SK-N-SH treated with all-trans-retinoic acid at 6 μM for 48 hours (cell line): Measurements from ENCODE around the gene ARHGAP35.

ENCODE experiments used
- ATAC-seq: fragments of 200-7000 bp; cut with Tn5 transposase; 3 replicates; pipeline ENCODE4 v1.9.1; 2020; ENCODE audit warnings: mild to moderate bottlenecking, moderate library complexity
- ARNTL ChIP-seq: fragments of 450-650 bp; formaldehyde crosslinking; IDR thresholded peaks from 2 replicates; pipeline ENCODE4 v1.5.0; 2020; ENCODE audit warnings: low read depth, mild to moderate bottlenecking, moderate library complexity, borderline replicate concordance
- BACH2 ChIP-seq: fragments of 250-450 bp; sonication (Bioruptor Pico); IDR thresholded peaks from 2 replicates; pipeline ENCODE4 v1.9.0; 2021; ENCODE audit warnings: mild to moderate bottlenecking, borderline replicate concordance
- CSDC2 ChIP-seq: fragments of 250-450 bp; sonication (Bioruptor Pico); IDR thresholded peaks from 2 replicates; pipeline ENCODE4 v1.5.0; 2020; ENCODE audit warnings: mild to moderate bottlenecking, moderate library complexity
- ISL1 ChIP-seq: fragments of 250-450 bp; sonication (Bioruptor Pico); IDR thresholded peaks from 2 replicates; pipeline ENCODE4 v2.1.2; 2022; ENCODE audit warnings: mild to moderate bottlenecking, moderate library complexity
- OSR1 ChIP-seq: fragments of 250-450 bp; sonication (Bioruptor Pico); IDR thresholded peaks from 2 replicates; pipeline ENCODE4 v1.8.0; 2022; ENCODE audit warnings: moderate library complexity, mild to moderate bottlenecking, inconsistent platforms
- PPARA ChIP-seq: fragments of 250-450 bp; sonication (Bioruptor Pico); IDR thresholded peaks from 2 replicates; pipeline ENCODE4 v1.5.0; 2020; ENCODE audit warnings: mild to moderate bottlenecking, borderline replicate concordance
- RARB ChIP-seq: fragments of 250-450 bp; sonication (Bioruptor Pico); IDR thresholded peaks from 2 replicates; pipeline ENCODE4 v1.8.0; 2021; ENCODE audit warnings: mild to moderate bottlenecking, moderate library complexity
- SNAI2 ChIP-seq: fragments of 250-450 bp; sonication (Bioruptor Pico); IDR thresholded peaks from 2 replicates; pipeline ENCODE4 v1.5.0; 2020; ENCODE audit warnings: mild to moderate bottlenecking, moderate library complexity
- TCF4 ChIP-seq: fragments of 250-450 bp; sonication (Bioruptor Pico); IDR thresholded peaks from 2 replicates; pipeline ENCODE4 v1.8.0; 2021; ENCODE audit warnings: mild to moderate bottlenecking, moderate library complexity, borderline replicate concordance
- TOX ChIP-seq: fragments of 250-450 bp; sonication (Bioruptor Pico); IDR thresholded peaks from 2 replicates; pipeline ENCODE4 v1.8.0; 2021; ENCODE audit warnings: mild to moderate bottlenecking, moderate library complexity, borderline replicate concordance
- ZFP3 ChIP-seq: fragments of 250-450 bp; sonication (Bioruptor Pico); IDR thresholded peaks from 2 replicates; pipeline ENCODE4 v1.5.0; 2020; ENCODE audit warnings: mild to moderate bottlenecking, moderate library complexity
- ZFP30 ChIP-seq: fragments of 450-650 bp; formaldehyde crosslinking; IDR thresholded peaks from 2 replicates; pipeline ENCODE4 v1.5.0; 2022; ENCODE audit warnings: mild to moderate bottlenecking, moderate library complexity
- ZNF70 ChIP-seq: fragments of 450-650 bp; formaldehyde crosslinking; IDR thresholded peaks from 2 replicates; pipeline ENCODE4 v1.5.0; 2020; ENCODE audit warnings: mild to moderate bottlenecking, moderate library complexity
- ZNF8 ChIP-seq: fragments of 450-650 bp; formaldehyde crosslinking; IDR thresholded peaks from 2 replicates; pipeline ENCODE4 v1.5.0; 2020; ENCODE audit warnings: mild to moderate bottlenecking, moderate library complexity
- TF ChIP-seq, protein P1 (sequence below): fragments of 250-450 bp; sonication (Bioruptor Pico); IDR thresholded peaks from 2 replicates; pipeline ENCODE4 v1.5.1; 2020; ENCODE audit warnings: low read depth, mild to moderate bottlenecking, moderate library complexity
- TF ChIP-seq, protein P2 (sequence below): fragments of 250-450 bp; sonication (Bioruptor Pico); IDR thresholded peaks from 2 replicates; pipeline ENCODE4 v1.5.0; 2020; ENCODE audit warnings: mild to moderate bottlenecking, moderate library complexity
- TF ChIP-seq, protein P3 (sequence below): fragments of 250-450 bp; sonication (Bioruptor Pico); IDR thresholded peaks from 2 replicates; pipeline ENCODE4 v1.8.0; 2021; ENCODE audit warnings: low read depth, mild to moderate bottlenecking, moderate library complexity, borderline replicate concordance
- TF ChIP-seq, protein P4 (sequence below): fragments of 250-450 bp; sonication (Bioruptor Pico); IDR thresholded peaks from 2 replicates; pipeline ENCODE4 v1.8.0; 2020; ENCODE audit warnings: mild to moderate bottlenecking, moderate library complexity, borderline replicate concordance
- TF ChIP-seq, protein P5 (sequence below): fragments of 250-450 bp; sonication (Bioruptor Pico); IDR thresholded peaks from 2 replicates; pipeline ENCODE4 v1.5.1; 2021; ENCODE audit warnings: mild to moderate bottlenecking, moderate library complexity

The ARHGAP35 gene

GRCh38 chr19:46885411-46885810, 24.6 kb downstream of the ARHGAP35 start:
- no peak for ATAC-seq
- TF ChIP-seq OSR1 (CRISPR knock-in tag) (no peak), TCF4 (CRISPR knock-in tag) (no peak), RARB (CRISPR knock-in tag) (no peak)
- TF ChIP-seq, protein P1, sequence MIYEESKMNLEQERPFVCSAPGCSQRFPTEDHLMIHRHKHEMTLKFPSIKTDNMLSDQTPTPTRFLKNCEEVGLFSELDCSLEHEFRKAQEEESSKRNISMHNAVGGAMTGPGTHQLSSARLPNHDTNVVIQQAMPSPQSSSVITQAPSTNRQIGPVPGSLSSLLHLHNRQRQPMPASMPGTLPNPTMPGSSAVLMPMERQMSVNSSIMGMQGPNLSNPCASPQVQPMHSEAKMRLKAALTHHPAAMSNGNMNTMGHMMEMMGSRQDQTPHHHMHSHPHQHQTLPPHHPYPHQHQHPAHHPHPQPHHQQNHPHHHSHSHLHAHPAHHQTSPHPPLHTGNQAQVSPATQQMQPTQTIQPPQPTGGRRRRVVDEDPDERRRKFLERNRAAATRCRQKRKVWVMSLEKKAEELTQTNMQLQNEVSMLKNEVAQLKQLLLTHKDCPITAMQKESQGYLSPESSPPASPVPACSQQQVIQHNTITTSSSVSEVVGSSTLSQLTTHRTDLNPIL (CRISPR knock-in tag): no peak
- TF ChIP-seq, protein P2, sequence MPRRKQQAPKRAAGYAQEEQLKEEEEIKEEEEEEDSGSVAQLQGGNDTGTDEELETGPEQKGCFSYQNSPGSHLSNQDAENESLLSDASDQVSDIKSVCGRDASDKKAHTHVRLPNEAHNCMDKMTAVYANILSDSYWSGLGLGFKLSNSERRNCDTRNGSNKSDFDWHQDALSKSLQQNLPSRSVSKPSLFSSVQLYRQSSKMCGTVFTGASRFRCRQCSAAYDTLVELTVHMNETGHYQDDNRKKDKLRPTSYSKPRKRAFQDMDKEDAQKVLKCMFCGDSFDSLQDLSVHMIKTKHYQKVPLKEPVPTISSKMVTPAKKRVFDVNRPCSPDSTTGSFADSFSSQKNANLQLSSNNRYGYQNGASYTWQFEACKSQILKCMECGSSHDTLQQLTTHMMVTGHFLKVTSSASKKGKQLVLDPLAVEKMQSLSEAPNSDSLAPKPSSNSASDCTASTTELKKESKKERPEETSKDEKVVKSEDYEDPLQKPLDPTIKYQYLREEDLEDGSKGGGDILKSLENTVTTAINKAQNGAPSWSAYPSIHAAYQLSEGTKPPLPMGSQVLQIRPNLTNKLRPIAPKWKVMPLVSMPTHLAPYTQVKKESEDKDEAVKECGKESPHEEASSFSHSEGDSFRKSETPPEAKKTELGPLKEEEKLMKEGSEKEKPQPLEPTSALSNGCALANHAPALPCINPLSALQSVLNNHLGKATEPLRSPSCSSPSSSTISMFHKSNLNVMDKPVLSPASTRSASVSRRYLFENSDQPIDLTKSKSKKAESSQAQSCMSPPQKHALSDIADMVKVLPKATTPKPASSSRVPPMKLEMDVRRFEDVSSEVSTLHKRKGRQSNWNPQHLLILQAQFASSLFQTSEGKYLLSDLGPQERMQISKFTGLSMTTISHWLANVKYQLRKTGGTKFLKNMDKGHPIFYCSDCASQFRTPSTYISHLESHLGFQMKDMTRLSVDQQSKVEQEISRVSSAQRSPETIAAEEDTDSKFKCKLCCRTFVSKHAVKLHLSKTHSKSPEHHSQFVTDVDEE: no peak

- ATAC-seq: no peak
- TF ChIP-seq TCF4 (CRISPR knock-in tag) (no peak), CSDC2 (CRISPR knock-in tag) (no peak), ISL1 (CRISPR knock-in tag) (no peak), ZFP30 (CRISPR knock-in tag) (no peak), RARB (CRISPR knock-in tag) (no peak)
- TF ChIP-seq, protein P1 (CRISPR knock-in tag): no peak
- TF ChIP-seq, protein P3, sequence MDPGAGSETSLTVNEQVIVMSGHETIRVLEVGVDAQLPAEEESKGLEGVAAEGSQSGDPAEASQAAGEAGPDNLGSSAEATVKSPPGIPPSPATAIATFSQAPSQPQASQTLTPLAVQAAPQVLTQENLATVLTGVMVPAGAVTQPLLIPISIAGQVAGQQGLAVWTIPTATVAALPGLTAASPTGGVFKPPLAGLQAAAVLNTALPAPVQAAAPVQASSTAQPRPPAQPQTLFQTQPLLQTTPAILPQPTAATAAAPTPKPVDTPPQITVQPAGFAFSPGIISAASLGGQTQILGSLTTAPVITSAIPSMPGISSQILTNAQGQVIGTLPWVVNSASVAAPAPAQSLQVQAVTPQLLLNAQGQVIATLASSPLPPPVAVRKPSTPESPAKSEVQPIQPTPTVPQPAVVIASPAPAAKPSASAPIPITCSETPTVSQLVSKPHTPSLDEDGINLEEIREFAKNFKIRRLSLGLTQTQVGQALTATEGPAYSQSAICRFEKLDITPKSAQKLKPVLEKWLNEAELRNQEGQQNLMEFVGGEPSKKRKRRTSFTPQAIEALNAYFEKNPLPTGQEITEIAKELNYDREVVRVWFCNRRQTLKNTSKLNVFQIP (CRISPR knock-in tag): no peak
- TF ChIP-seq, all 23 proteins: peak for 0
Measured at GRCh38 chr19:46886546-46887239, 25.9 kb downstream of the ARHGAP35 start.

DNA sequence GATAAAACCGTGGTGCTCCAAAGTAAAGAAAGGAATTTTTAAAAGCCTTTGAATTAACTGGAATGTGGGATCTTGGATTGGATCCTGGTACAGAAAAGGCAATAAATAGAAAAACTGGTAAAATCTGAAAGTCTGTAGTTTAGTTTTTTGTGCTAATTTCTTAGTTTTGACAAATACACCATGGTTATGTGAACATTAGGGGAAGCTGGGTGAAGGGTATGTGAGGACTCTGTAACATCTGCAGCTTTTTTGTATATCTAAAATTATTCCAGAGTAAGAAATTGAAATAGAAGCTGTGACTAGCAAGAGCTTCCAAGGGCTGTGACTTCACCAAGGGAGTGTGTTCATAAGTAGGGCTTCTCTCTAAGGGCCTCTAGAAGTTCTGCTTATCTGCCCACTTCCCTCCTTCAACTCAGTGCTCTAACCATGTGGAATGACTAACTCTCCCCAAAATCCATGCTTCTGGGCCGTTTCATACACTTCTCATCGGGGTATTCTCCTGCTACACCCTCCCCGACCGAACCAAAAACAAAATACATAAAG, 26.5 kb downstream of the ARHGAP35 start:
- TF ChIP-seq, protein P4, sequence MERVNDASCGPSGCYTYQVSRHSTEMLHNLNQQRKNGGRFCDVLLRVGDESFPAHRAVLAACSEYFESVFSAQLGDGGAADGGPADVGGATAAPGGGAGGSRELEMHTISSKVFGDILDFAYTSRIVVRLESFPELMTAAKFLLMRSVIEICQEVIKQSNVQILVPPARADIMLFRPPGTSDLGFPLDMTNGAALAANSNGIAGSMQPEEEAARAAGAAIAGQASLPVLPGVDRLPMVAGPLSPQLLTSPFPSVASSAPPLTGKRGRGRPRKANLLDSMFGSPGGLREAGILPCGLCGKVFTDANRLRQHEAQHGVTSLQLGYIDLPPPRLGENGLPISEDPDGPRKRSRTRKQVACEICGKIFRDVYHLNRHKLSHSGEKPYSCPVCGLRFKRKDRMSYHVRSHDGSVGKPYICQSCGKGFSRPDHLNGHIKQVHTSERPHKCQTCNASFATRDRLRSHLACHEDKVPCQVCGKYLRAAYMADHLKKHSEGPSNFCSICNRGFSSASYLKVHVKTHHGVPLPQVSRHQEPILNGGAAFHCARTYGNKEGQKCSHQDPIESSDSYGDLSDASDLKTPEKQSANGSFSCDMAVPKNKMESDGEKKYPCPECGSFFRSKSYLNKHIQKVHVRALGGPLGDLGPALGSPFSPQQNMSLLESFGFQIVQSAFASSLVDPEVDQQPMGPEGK (CRISPR knock-in tag): no peak
- TF ChIP-seq, protein P5, sequence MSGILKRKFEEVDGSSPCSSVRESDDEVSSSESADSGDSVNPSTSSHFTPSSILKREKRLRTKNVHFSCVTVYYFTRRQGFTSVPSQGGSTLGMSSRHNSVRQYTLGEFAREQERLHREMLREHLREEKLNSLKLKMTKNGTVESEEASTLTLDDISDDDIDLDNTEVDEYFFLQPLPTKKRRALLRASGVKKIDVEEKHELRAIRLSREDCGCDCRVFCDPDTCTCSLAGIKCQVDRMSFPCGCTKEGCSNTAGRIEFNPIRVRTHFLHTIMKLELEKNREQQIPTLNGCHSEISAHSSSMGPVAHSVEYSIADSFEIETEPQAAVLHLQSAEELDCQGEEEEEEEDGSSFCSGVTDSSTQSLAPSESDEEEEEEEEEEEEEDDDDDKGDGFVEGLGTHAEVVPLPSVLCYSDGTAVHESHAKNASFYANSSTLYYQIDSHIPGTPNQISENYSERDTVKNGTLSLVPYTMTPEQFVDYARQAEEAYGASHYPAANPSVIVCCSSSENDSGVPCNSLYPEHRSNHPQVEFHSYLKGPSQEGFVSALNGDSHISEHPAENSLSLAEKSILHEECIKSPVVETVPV (CRISPR knock-in tag): no peak
- TF ChIP-seq SNAI2 (CRISPR knock-in tag) (no peak), TOX (CRISPR knock-in tag) (no peak), OSR1 (CRISPR knock-in tag) (no peak), RARB (CRISPR knock-in tag) (no peak), ZFP3 (CRISPR knock-in tag) (no peak), ZFP30 (CRISPR knock-in tag) (no peak), ZNF8 (CRISPR knock-in tag) (no peak), PPARA (no peak), BACH2 (CRISPR knock-in tag) (no peak), ZNF70 (no peak), ARNTL (CRISPR knock-in tag) (no peak), TCF4 (CRISPR knock-in tag) (no peak)
- TF ChIP-seq, protein P3 (CRISPR knock-in tag): no peak
- ATAC-seq: no peak
